GM18867 (cell line): ENCODE results near the gene AP1M1.

ENCODE experiments used
- ATAC-seq: cut with Tn5 transposase; IDR thresholded peaks from one replicate; pipeline ENCODE4 v1.9.1; 2021; ENCODE audit warnings: mild to moderate bottlenecking, moderate library complexity; ENCODE audit not compliant: unreplicated experiment

Gene AP1M1

DNA sequence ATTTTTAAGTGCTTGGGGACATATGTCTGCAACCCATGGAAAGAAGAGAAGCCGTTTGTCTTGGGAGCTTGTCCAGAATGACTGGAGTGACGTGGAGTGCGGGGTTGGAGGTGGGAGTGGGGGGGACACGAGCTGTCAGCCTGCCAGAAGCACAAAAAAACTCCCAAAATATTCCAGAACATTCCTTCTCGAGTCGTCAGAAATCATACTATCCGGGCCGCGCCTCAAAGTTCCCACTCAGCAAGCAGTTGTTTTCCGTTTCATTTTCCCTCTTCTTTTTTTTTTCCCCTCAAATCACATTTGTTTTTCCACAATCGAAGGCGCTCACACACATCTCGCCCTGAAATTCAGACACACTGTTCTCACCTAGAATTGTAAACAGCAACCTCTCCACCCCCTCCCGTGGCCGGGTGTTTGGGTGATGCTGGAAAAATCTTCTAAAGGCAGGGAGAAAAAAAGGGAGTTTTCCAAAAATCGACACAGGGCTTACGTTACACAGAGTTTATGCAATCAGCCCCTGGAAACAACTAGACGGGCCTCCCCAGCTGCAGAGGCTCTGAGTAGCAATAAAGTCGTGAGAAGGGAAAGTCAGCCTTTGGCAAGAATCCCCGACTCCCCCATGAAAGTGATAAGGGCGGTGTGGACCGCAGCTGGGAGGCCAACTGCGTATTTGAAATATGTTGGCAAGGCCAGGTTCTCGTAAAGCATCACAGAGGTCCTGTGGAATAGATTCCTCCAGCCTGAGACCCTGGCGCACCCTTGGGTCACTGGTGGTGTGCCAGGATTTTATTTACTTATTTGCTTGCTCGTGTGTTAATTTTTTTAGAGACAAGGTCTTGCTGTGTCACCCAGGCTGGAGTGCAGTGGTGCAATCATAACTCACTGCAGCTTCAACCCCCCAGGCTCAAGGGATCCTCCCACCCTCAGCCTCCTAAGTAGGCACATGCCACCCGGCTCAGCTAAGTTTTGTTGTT is 95.7 kb downstream of the AP1M1 start:
- ATAC-seq: no peak

DNA sequence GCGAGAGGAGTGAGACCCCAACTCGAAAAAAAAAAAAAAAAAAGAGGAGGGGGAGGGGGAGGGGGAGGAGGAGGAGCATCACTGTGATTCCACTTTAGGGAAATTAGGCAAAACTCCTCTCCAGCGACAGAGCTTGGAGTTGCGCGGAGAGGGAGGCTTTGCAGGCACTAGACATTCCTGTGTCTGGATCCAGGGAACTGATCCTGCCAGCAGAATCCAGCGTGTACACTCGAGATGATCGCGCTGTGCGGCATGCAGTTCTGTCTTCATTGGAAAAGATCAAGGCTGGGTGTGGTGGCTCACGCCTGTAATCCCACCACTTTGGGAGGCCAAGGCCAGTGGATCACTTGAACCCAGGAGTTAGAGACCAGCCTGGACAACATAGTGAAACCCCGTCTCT is 97.3 kb downstream of the AP1M1 start:
- no peak for ATAC-seq
